ENCODE results near the gene TMA7B. TPM values are rescaled to one million over a fixed set of nuclear protein-coding genes. Genes with fewer than 3 reads are reported as not detected.
A peak's percentile ranks its signal among the peaks of the same experiment; 100 is the strongest.

The TMA7B gene
- total RNA-seq, 1 donor from 2014 or later: not detected

- Mint-ChIP-seq H3K27me3 (ENCODE audit: low read depth) (peaks cover 12% of the 10 kb centered on the region), H3K4me1 (peaks cover 3% of the 10 kb centered on the region), H3K27ac (ENCODE audit: unreplicated experiment) (no peak overlapping the region), H3K36me3 (ENCODE audit: low read depth) (no peaks in the 10 kb centered on the region), H3K9me3 (no peaks in the 10 kb centered on the region), H3K4me3 (no peak overlapping the region)
- no peak for DNase-seq (ENCODE audit: low read depth, low spot score)
- TF ChIP-seq, protein P1, sequence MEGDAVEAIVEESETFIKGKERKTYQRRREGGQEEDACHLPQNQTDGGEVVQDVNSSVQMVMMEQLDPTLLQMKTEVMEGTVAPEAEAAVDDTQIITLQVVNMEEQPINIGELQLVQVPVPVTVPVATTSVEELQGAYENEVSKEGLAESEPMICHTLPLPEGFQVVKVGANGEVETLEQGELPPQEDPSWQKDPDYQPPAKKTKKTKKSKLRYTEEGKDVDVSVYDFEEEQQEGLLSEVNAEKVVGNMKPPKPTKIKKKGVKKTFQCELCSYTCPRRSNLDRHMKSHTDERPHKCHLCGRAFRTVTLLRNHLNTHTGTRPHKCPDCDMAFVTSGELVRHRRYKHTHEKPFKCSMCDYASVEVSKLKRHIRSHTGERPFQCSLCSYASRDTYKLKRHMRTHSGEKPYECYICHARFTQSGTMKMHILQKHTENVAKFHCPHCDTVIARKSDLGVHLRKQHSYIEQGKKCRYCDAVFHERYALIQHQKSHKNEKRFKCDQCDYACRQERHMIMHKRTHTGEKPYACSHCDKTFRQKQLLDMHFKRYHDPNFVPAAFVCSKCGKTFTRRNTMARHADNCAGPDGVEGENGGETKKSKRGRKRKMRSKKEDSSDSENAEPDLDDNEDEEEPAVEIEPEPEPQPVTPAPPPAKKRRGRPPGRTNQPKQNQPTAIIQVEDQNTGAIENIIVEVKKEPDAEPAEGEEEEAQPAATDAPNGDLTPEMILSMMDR (conservative IDR thresholded peaks at IDR 0.05): no peak
These were observed 23.1 kb downstream of the TMA7B start for GRCh38 chr22:39983346-39983745.

DNA sequence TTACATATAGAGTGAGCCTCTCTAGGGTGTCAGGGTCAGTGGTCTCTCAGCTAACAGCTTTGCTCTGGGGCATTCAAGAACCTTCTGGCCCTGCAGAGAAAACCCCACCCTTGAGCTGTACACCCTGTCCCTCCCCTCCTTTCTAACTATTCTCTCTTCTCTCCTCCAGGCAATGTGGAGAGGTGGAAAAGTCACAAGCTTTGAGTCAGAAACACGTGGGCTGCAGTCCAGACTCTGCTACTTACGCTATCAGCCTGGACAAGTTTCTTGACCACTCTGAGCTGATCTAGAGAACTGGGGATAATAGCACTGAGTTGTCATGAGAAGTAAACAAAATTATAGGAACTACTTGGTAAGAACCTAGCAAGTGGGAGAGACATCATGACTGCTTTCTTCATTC is 23.8 kb downstream of the TMA7B start:
- H3K27me3 Mint-ChIP-seq (ENCODE audit: low read depth): peaks cover 17% of the 10 kb centered on the region
- H3K27ac Mint-ChIP-seq (ENCODE audit: unreplicated experiment): no peak overlapping the region
- H3K36me3 Mint-ChIP-seq (ENCODE audit: low read depth): no peaks in the 10 kb centered on the region
- no peak for DNase-seq (ENCODE audit: low read depth, low spot score)
- peaks cover 3% of the 10 kb centered on the region for H3K4me1 Mint-ChIP-seq
- TF ChIP-seq, protein P1 (conservative IDR thresholded peaks at IDR 0.05): no peak
- no peaks in the 10 kb centered on the region for H3K9me3 Mint-ChIP-seq
- H3K4me3 Mint-ChIP-seq: no peak overlapping the region

- Mint-ChIP-seq H3K36me3 (ENCODE audit: low read depth) (no peaks in the 10 kb centered on the region), H3K27ac (ENCODE audit: unreplicated experiment) (no peak overlapping the region), H3K4me1 (peaks cover 3% of the 10 kb centered on the region), H3K9me3 (no peaks in the 10 kb centered on the region), H3K27me3 (ENCODE audit: low read depth) (peaks cover 21% of the 10 kb centered on the region), H3K4me3 (no peak overlapping the region)
- no peak for DNase-seq (ENCODE audit: low read depth, low spot score)
- TF ChIP-seq, protein P1 (conservative IDR thresholded peaks at IDR 0.05): no peak
These were observed 24.5 kb downstream of the TMA7B start for GRCh38 chr22:39984746-39985145.

GRCh38 chr22:39985383-39986035 is 25.3 kb downstream of the TMA7B start:
- Mint-ChIP-seq H3K4me3 (no peak overlapping the region), H3K4me1 (no peaks in the 10 kb centered on the region), H3K9me3 (no peaks in the 10 kb centered on the region), H3K27me3 (ENCODE audit: low read depth) (peaks cover 22% of the 10 kb centered on the region), H3K36me3 (ENCODE audit: low read depth) (no peaks in the 10 kb centered on the region), H3K27ac (ENCODE audit: unreplicated experiment) (peak overlapping the region; percentile 43)
- TF ChIP-seq, protein P1 (conservative IDR thresholded peaks at IDR 0.05): no peak
- DNase-seq (ENCODE audit: low read depth, low spot score): no peak

DNA sequence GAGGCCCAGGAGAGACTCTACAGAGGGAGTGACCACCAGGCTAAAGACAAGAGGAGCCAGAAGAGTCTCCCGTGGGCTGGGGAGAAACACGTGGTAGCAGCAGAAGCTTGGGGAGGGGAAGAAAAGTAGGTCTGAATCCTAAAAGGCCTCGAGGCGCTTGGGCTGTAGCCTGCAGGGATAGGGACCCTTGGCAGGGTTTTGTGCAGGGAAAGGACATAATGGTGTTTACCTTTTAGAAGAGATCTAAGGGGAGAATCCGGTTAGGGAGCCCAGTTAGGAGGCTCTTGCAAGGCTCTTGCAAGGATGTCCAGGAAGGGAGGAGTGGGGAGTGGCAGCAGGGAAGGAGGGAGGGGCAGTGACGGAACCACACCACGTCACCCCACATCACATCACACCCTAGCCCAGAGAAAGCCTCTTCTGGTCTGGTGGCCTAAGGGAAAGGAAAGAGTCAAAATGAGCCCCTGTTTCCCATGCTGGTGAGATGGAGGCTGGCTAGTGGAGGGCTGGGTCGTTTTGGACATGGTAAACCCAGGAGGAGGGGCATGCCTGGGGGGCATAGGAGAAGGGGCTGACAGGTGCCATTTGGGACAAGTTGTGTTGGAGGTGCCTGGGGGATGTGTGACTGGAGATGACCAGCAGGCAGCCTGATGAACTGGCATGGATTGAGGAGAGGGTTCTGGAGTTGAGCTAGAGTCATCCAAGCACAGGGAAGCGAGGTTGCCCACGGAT is 28.4 kb downstream of the TMA7B start:
- Mint-ChIP-seq H3K9me3 (no peaks in the 10 kb centered on the region), H3K27me3 (ENCODE audit: low read depth) (peaks cover 38% of the 10 kb centered on the region), H3K4me3 (no peak overlapping the region), H3K27ac (ENCODE audit: unreplicated experiment) (peak overlapping the region; percentile 68), H3K4me1 (no peaks in the 10 kb centered on the region), H3K36me3 (ENCODE audit: low read depth) (no peaks in the 10 kb centered on the region)
- DNase-seq (ENCODE audit: low read depth, low spot score): no peak
- TF ChIP-seq, protein P1 (conservative IDR thresholded peaks at IDR 0.05): no peak

All from neural crest cell (in vitro differentiated cells).